Left lung (tissue), 10 donors: Measurements from ENCODE around the gene ARHGAP30. TPM values are rescaled to one million over a fixed set of nuclear protein-coding genes. Genes with fewer than 3 reads are reported as not detected.

Experiments
- ATAC-seq: fragments of 200-7000 bp; cut with Tn5 transposase; one replicate; pipeline ENCODE4 v1.9.1; 2020; ENCODE audit warnings: moderate library complexity
- DNase-seq, 4 donors: peaks; one replicate each; pipeline ENCODE4 v3.0.0-alpha.2; 2013 to 2020
- H3K27ac ChIP-seq, 2 donors: fragments of 200-600 bp; sonication (generic) in 1 of 2; one replicate each; pipeline versions ENCODE4 v1.5.0 to v1.8.0; 2020 to 2021
- H3K27me3 ChIP-seq, 2 donors: fragments of 200-600 bp; sonication (generic) in 1 of 2; one replicate each; pipeline versions ENCODE4 v1.5.0 to v1.8.0; 2020 to 2021
- H3K36me3 ChIP-seq, 2 donors: fragments of 200-600 bp; sonication (generic) in 1 of 2; one replicate each; pipeline versions ENCODE4 v1.5.0 to v1.8.0; 2020 to 2021
- H3K4me1 ChIP-seq, 2 donors: fragments of 200-600 bp; one replicate each; pipeline ENCODE4 v1.8.0; 2021
- H3K4me3 ChIP-seq, 2 donors: fragments of 200-600 bp; sonication (generic) in 1 of 2; one replicate each; pipeline versions ENCODE4 v1.5.0 to v1.8.0; 2020 to 2021; ENCODE audit warnings: mild to moderate bottlenecking in 1 of 2
- H3K9me3 ChIP-seq, 2 donors: fragments of 200-600 bp; sonication (generic) in 1 of 2; one replicate each; pipeline versions ENCODE4 v1.5.0 to v1.8.0; 2020 to 2021
- CTCF ChIP-seq, 2 donors: fragments of 200-600 bp; sonication (generic) in 1 of 2; IDR thresholded peaks; one replicate each; pipeline versions ENCODE4 v1.5.0 to v1.8.0; 2021; ENCODE audit warnings: antibody characterized with exemption in 2 of 2
- intact Hi-C, 2 donors: fragments of 100-400 bp; cut with DNase I; formaldehyde crosslinking; loops; one replicate each; pipeline versions ENCODE4 v1.11.2 to v1.14.2; 2022
- polyA plus RNA-seq, 6 donors: library from polyadenylated mRNA; unstranded; fragments of 120-200 nt; gene quantifications; one replicate each; pipeline ENCODE4 v1.2.1, GENCODE V29; 2013; ENCODE audit not compliant: insufficient read length in 6 of 6
- total RNA-seq, 2 donors: library from RNA; stranded (reverse); fragmentation: NEBNext Ultra II Directional; extraction: Animal tissue kit (Norgen Biotek cat#: 25700); gene quantifications; one replicate each; pipeline ENCODE4 v1.2.1, GENCODE V29; 2021
- donor health status: DM: no; HTN: yes; CAD: no.
- donor health status: DM: no; HTN: no; CAD: no.

The ARHGAP30 gene
- total and polyA plus RNA-seq, 8 donors, result 3.0 to 57.7 (median 4.2) TPM

GRCh38 chr1:161096015-161096414, 26.3 kb upstream of the ARHGAP30 start:
- H3K4me3 ChIP-seq, result no peak overlapping the region
- no peaks in the 10 kb centered on the region for H3K27me3 ChIP-seq
- H3K36me3 ChIP-seq, result peaks cover 0 to 19% of the 10 kb centered on the region in 2 donors
- no peaks in the 10 kb centered on the region for H3K9me3 ChIP-seq
- H3K27ac ChIP-seq, result peak overlapping the region in 1 of 2 donors; percentile 51
- DNase-seq (no peak), ATAC-seq (no peak)
- peaks cover 14 to 32% of the 10 kb centered on the region in 2 donors for H3K4me1 ChIP-seq
- TF ChIP-seq CTCF (IDR thresholded peaks at IDR 0.05), result no peak
- intact Hi-C loops, result loop anchor here in 1 of 2 donors (5.0 kb wide), 1 partner anchor 99 kb away; no protein-coding TSS in a partner anchor

- Histone ChIP-seq H3K4me1 (peaks cover 14 to 32% of the 10 kb centered on the region in 2 donors), H3K27ac (no peak overlapping the region), H3K9me3 (no peaks in the 10 kb centered on the region), H3K27me3 (no peaks in the 10 kb centered on the region), H3K4me3 (no peak overlapping the region), H3K36me3 (peaks cover 0 to 11% of the 10 kb centered on the region in 2 donors)
- TF ChIP-seq CTCF (IDR thresholded peaks at IDR 0.05), result no peak
- no peak for DNase-seq
- intact Hi-C loops, result loop anchor here in 1 of 2 donors (5.0 kb wide), 1 partner anchor 98 kb away; no protein-coding TSS in a partner anchor
- no peak for ATAC-seq
Measured at GRCh38 chr1:161095230-161095629, 25.5 kb upstream of the ARHGAP30 start.

- Histone ChIP-seq H3K36me3 (peaks cover 0 to 3% of the 10 kb centered on the region in 2 donors), H3K27me3 (no peaks in the 10 kb centered on the region), H3K4me3 (no peak overlapping the region), H3K9me3 (no peaks in the 10 kb centered on the region), H3K4me1 (peaks cover 14 to 34% of the 10 kb centered on the region in 2 donors), H3K27ac (no peak overlapping the region)
- intact Hi-C loops, result no loop called here
- DNase-seq (no peak), ATAC-seq (no peak)
- no peak for TF ChIP-seq CTCF (IDR thresholded peaks at IDR 0.05)
Measured at GRCh38 chr1:161094481-161094880, 24.8 kb upstream of the ARHGAP30 start.

GRCh38 chr1:161092621-161093028, 22.9 kb upstream of the ARHGAP30 start:
- H3K9me3 ChIP-seq, result no peaks in the 10 kb centered on the region
- H3K4me3 ChIP-seq, result no peak overlapping the region
- DNase-seq (no peak), ATAC-seq (peak; percentile 31)
- H3K36me3 ChIP-seq, result no peaks in the 10 kb centered on the region
- TF ChIP-seq CTCF (IDR thresholded peaks at IDR 0.05), result no peak
- peaks cover 8 to 31% of the 10 kb centered on the region in 2 donors for H3K4me1 ChIP-seq
- H3K27me3 ChIP-seq, result no peaks in the 10 kb centered on the region
- H3K27ac ChIP-seq, result no peak overlapping the region
- intact Hi-C loops, result no loop called here

GRCh38 chr1:161091796-161092507, 22.3 kb upstream of the ARHGAP30 start:
- TF ChIP-seq CTCF (IDR thresholded peaks at IDR 0.05), result no peak

More at GRCh38 chr1:161091796-161092507, 22.3 kb upstream of the ARHGAP30 start:
- Histone ChIP-seq H3K36me3 (no peaks in the 10 kb centered on the region), H3K4me1 (peaks cover 3 to 25% of the 10 kb centered on the region in 2 donors), H3K9me3 (no peaks in the 10 kb centered on the region), H3K27ac (no peak overlapping the region), H3K27me3 (no peaks in the 10 kb centered on the region), H3K4me3 (no peak overlapping the region)
- DNase-seq (no peak), ATAC-seq (no peak)
- intact Hi-C loops, result no loop called here
